Endothelial cell of umbilical vein (primary cell): Measurements from ENCODE around the gene TRIML2. TPM values are rescaled to one million over a fixed set of nuclear protein-coding genes. Genes with fewer than 3 reads are reported as not detected.

ENCODE experiments used
- BruUV-seq: library from RNA; stranded (reverse); fragments of 400-500 nt; replicated peaks from 2 replicates; lab custom pipeline; 2021; lab: Mats Ljungman, UMichigan
- CTCF ChIA-PET: fragments of 300-600, 350-600 bp; sonication (Branson Sonifier 250); formaldehyde crosslinking; loops from one replicate; lab custom pipeline; 2021; ENCODE audit warnings: antibody characterized with exemption, inconsistent platforms; lab: Charles Lee
- POLR2A ChIA-PET: fragments of 300-600, 350-600 bp; sonication (Branson Sonifier 250); formaldehyde crosslinking; loops from one replicate; lab custom pipeline; 2021; ENCODE audit warnings: antibody characterized with exemption, inconsistent platforms; lab: Charles Lee
- DNase-seq: peaks from one replicate; pipeline ENCODE4 v3.0.0-alpha.2; 2011; ENCODE audit warnings: low read depth, low spot score
- FAIRE-seq: peaks from 2 replicates; lab custom pipeline; 2011; peaks lifted over from hg19 to GRCh38; lab: Jason Lieb, UNC
- H2AFZ ChIP-seq: 2 replicates; pipeline ENCODE4 v1.6.0; 2012; ENCODE audit warnings: low read depth, low read length, control low read depth, inconsistent platforms
- H3K27ac ChIP-seq: 2 replicates; pipeline ENCODE4 v1.5.1; 2011; ENCODE audit warnings: low read depth, mild to moderate bottlenecking, control low read depth, low read length, moderate library complexity; ENCODE audit not compliant: insufficient read depth
- H3K27me3 ChIP-seq, 2 experiments: 2 replicates each; pipeline versions ENCODE4 v1.6.0 to v1.6.1; 2011; ENCODE audit warnings: low read length in 2 of 2, mixed read lengths in 1 of 2; ENCODE audit not compliant: control insufficient read depth in 2 of 2, insufficient read depth in 2 of 2
- H3K36me3 ChIP-seq, 2 experiments: 2 replicates in 1 of 2; 3 replicates in 1 of 2; pipeline ENCODE4 v1.5.1; 2011; ENCODE audit warnings: low read length in 2 of 2, mild to moderate bottlenecking in 1 of 2, moderate library complexity in 1 of 2; ENCODE audit not compliant: control insufficient read depth in 2 of 2, insufficient read depth in 2 of 2; ENCODE audit errors: extremely low read depth in 1 of 2
- H3K4me1 ChIP-seq: 3 replicates; pipeline ENCODE4 v1.5.1; 2011; ENCODE audit warnings: mild to moderate bottlenecking, low read length; ENCODE audit not compliant: control insufficient read depth, insufficient read depth; ENCODE audit errors: extremely low read depth
- H3K4me2 ChIP-seq: 2 replicates; pipeline ENCODE4 v1.6.1; 2011; ENCODE audit warnings: low read length, control low read depth, mixed read lengths; ENCODE audit not compliant: insufficient read depth
- H3K4me3 ChIP-seq, 3 experiments: fragments of 200-600 bp in 1 of 3; sonication (generic), shearing (Covaris generic) in 1 of 3; replicated peaks in 1 of 3; 2 replicates each; pipeline ENCODE4 v1.5.1; 2011 to 2016; ENCODE audit warnings: control low read depth in 3 of 3, low read length in 3 of 3, mild to moderate bottlenecking in 2 of 3, inconsistent platforms in 1 of 3, low read depth in 1 of 3, moderate library complexity in 1 of 3; ENCODE audit not compliant: insufficient read depth in 1 of 3
- H3K79me2 ChIP-seq: 2 replicates; pipeline ENCODE4 v1.6.0; 2012; ENCODE audit warnings: low read length, inconsistent platforms; ENCODE audit not compliant: control insufficient read depth, insufficient read depth
- H3K9ac ChIP-seq: replicated peaks from 2 replicates; pipeline ENCODE3; 2011; ENCODE audit warnings: low read length, control low read depth; ENCODE audit not compliant: insufficient read depth; ENCODE audit errors: extremely low read depth
- H3K9me1 ChIP-seq: replicated peaks from 3 replicates; pipeline ENCODE4 v1.6.0; 2011; ENCODE audit warnings: mild to moderate bottlenecking, low read length; ENCODE audit not compliant: control insufficient read depth, insufficient read depth; ENCODE audit errors: extremely low read depth
- H3K9me3 ChIP-seq: replicated peaks from 2 replicates; pipeline ENCODE4 v1.5.1; 2012; ENCODE audit warnings: low read length, inconsistent platforms; ENCODE audit not compliant: control insufficient read depth, insufficient read depth
- H4K20me1 ChIP-seq: replicated peaks from 2 replicates; pipeline ENCODE3; 2011; ENCODE audit warnings: mild to moderate bottlenecking, low read length; ENCODE audit not compliant: control insufficient read depth, insufficient read depth; ENCODE audit errors: extremely low read depth
- EZH2 ChIP-seq: IDR thresholded peaks from 2 replicates; pipeline ENCODE4 v1.6.1; 2012; ENCODE audit warnings: borderline replicate concordance, low read depth, mild to moderate bottlenecking, moderate library complexity, low read length, inconsistent platforms; ENCODE audit not compliant: severe bottlenecking
- FOS ChIP-seq: IDR thresholded peaks from 2 replicates; pipeline ENCODE4 v1.6.1; 2011; ENCODE audit warnings: mild to moderate bottlenecking, low read length, moderate library complexity, borderline replicate concordance; ENCODE audit not compliant: insufficient read depth
- GATA2 ChIP-seq: IDR thresholded peaks from 2 replicates; pipeline ENCODE4 v1.7.0; 2011; ENCODE audit warnings: low read depth, mild to moderate bottlenecking, moderate library complexity, mixed read lengths, low read length; ENCODE audit not compliant: insufficient read length, insufficient read depth
- JUN ChIP-seq: IDR thresholded peaks from 2 replicates; pipeline ENCODE4 v1.6.1; 2011; ENCODE audit warnings: borderline replicate concordance, low read depth; ENCODE audit not compliant: insufficient read length, insufficient read depth
- MAX ChIP-seq: IDR thresholded peaks from 2 replicates; pipeline ENCODE4 v1.6.1; 2011; ENCODE audit not compliant: insufficient read depth, insufficient read length
- MYC ChIP-seq: IDR thresholded peaks from one replicate; pipeline ENCODE4 v1.6.1; 2011; ENCODE audit warnings: mild to moderate bottlenecking, low read depth, low read length
- POLR2A ChIP-seq: IDR thresholded peaks from 2 replicates; pipeline ENCODE4 v1.6.1; 2012; ENCODE audit warnings: low read depth, mild to moderate bottlenecking, control low read depth, low read length
- POLR2AphosphoS5 ChIP-seq: IDR thresholded peaks from 2 replicates; pipeline ENCODE4 v1.6.1; 2012; ENCODE audit warnings: low read depth, mild to moderate bottlenecking, control low read depth, low read length, moderate library complexity; ENCODE audit not compliant: insufficient read depth
- dilution Hi-C: fragments of 300-500 bp; cut with MboI; formaldehyde crosslinking; loops from one replicate; pipeline ENCODE4 v1.15.0; 2019; ENCODE audit warnings: low sequenced_read_pairs; ENCODE audit not compliant: extremely low pct_ligation_motif_present
- intact Hi-C: fragments of 100-400 bp; cut with micrococcal nuclease; formaldehyde crosslinking; loops from one replicate; pipeline ENCODE4 v1.10.0; 2022
- polyA plus RNA-seq, 4 experiments: library from polyadenylated mRNA; depleted of rRNA in 3 of 4; stranded (reverse) in 3 of 4; unstranded in 1 of 4; fragments of >200 nt; gene quantifications; 2 replicates each; pipeline versions ENCODE4 v1.2.1 to v1.2.3, GENCODE V29; 2011 to 2012; ENCODE audit warnings: missing spikeins in 1 of 4
- total RNA-seq: library from RNA; stranded (reverse); gene quantifications from 2 replicates; pipeline ENCODE4 v1.2.3, GENCODE V29; 2021
- TF ChIP-seq, protein P1 (sequence below), 2 donors: IDR thresholded peaks; 1 replicate in 1 of 2; 2 replicates in 1 of 2; pipeline ENCODE4 v1.5.1; 2011; ENCODE audit warnings: low read length in 2 of 2, mild to moderate bottlenecking in 2 of 2, moderate library complexity in 2 of 2, control low read depth in 1 of 2, inconsistent platforms in 1 of 2, low read depth in 1 of 2; ENCODE audit not compliant: insufficient read depth in 1 of 2; ENCODE audit errors: extremely low read depth in 1 of 2

The TRIML2 gene
- total and polyA plus RNA-seq, 2 donors (not counting 3 experiments of a cell fraction or from before 2014, with no cell fraction given), result 0.15 TPM; not detected in 1

GRCh38 chr4:188042191-188042590 is 67.2 kb downstream of the TRIML2 start:
- H4K20me1 ChIP-seq, result no peaks in the 10 kb centered on the region
- H3K36me3 ChIP-seq, result no peaks in the 10 kb centered on the region
- TF ChIP-seq MAX, result no peak
- TF ChIP-seq MYC, result no peak
- no peak for TF ChIP-seq POLR2AphosphoS5
- TF ChIP-seq GATA2, result no peak
- TF ChIP-seq, protein P1, sequence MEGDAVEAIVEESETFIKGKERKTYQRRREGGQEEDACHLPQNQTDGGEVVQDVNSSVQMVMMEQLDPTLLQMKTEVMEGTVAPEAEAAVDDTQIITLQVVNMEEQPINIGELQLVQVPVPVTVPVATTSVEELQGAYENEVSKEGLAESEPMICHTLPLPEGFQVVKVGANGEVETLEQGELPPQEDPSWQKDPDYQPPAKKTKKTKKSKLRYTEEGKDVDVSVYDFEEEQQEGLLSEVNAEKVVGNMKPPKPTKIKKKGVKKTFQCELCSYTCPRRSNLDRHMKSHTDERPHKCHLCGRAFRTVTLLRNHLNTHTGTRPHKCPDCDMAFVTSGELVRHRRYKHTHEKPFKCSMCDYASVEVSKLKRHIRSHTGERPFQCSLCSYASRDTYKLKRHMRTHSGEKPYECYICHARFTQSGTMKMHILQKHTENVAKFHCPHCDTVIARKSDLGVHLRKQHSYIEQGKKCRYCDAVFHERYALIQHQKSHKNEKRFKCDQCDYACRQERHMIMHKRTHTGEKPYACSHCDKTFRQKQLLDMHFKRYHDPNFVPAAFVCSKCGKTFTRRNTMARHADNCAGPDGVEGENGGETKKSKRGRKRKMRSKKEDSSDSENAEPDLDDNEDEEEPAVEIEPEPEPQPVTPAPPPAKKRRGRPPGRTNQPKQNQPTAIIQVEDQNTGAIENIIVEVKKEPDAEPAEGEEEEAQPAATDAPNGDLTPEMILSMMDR (IDR thresholded peaks at IDR 0.05; ENCODE audit: extremely low read depth in 1 of 2, insufficient read depth in 1 of 2, low read depth in 1 of 2, low read length in 2 of 2), result no peak
- no peak for TF ChIP-seq JUN
- no peak for TF ChIP-seq FOS
- TF ChIP-seq POLR2A, result no peak
- TF ChIP-seq EZH2, result no peak
- no peaks in the 10 kb centered on the region for H3K27me3 ChIP-seq
- FAIRE-seq (no peak), DNase-seq (no peak)
- no peak overlapping the region for H3K4me3 ChIP-seq
- no peak overlapping the region for H3K27ac ChIP-seq
- no TSS peak for BruUV-seq
- dilution Hi-C loops, result no loop called here
- POLR2A ChIA-PET, result no interaction called here
- H3K9me1 ChIP-seq, result no peaks in the 10 kb centered on the region
- CTCF ChIA-PET, result interaction anchor here (0.9 kb wide), 1 partner anchor 25 kb away, joined by 3 read pairs; no protein-coding TSS in a partner anchor
- no peak overlapping the region for H3K9ac ChIP-seq
- no peaks in the 10 kb centered on the region for H3K79me2 ChIP-seq
- H2AFZ ChIP-seq, result no peak overlapping the region
- H3K9me3 ChIP-seq, result peaks cover 6% of the 10 kb centered on the region
- no peaks in the 10 kb centered on the region for H3K4me1 ChIP-seq
- intact Hi-C loops, result no loop called here
- H3K4me2 ChIP-seq, result no peak overlapping the region
